DND-41 (cell line): ENCODE measurements around the gene PTPRH.

Source experiments
- ATAC-seq: fragments of 200-7000 bp; cut with Tn5 transposase; 3 replicates; pipeline ENCODE4 v1.9.1; 2021; ENCODE audit warnings: low read depth; ENCODE audit not compliant: insufficient read depth
- DNase-seq: peaks from one replicate; pipeline ENCODE4 v3.0.0-alpha.2; 2020
- H2AFZ ChIP-seq: 2 replicates; pipeline ENCODE4 v1.6.0; 2012; ENCODE audit warnings: low read depth, low read length
- H3K27ac ChIP-seq: 2 replicates; pipeline ENCODE4 v1.5.1; 2012; ENCODE audit warnings: low read length, inconsistent platforms
- H3K27me3 ChIP-seq: fragments of 200-600 bp; sonication (generic); 2 replicates; pipeline ENCODE4 v1.6.0; 2012; ENCODE audit warnings: low read length, mild to moderate bottlenecking, inconsistent platforms; ENCODE audit not compliant: insufficient read depth, poor library complexity
- H3K36me3 ChIP-seq: 2 replicates; pipeline ENCODE4 v1.5.1; 2012; ENCODE audit warnings: low read length, inconsistent platforms; ENCODE audit not compliant: insufficient read depth
- H3K4me1 ChIP-seq: 2 replicates; pipeline ENCODE4 v1.5.1; 2012; ENCODE audit warnings: mild to moderate bottlenecking, low read length; ENCODE audit not compliant: insufficient read depth
- H3K4me2 ChIP-seq: 2 replicates; pipeline ENCODE4 v1.6.0; 2012; ENCODE audit warnings: mild to moderate bottlenecking, moderate library complexity, low read length, inconsistent platforms; ENCODE audit not compliant: insufficient read depth
- H3K4me3 ChIP-seq, 2 experiments: fragments of 200-600 bp in 1 of 2; shearing (Covaris generic) in 1 of 2; 2 replicates each; pipeline ENCODE4 v1.5.1; 2012 to 2016; ENCODE audit warnings: inconsistent platforms in 2 of 2, low read length in 2 of 2, mild to moderate bottlenecking in 2 of 2, low read depth in 1 of 2, moderate library complexity in 1 of 2
- H3K79me2 ChIP-seq: 2 replicates; pipeline ENCODE4 v1.6.0; 2012; ENCODE audit warnings: low read length, inconsistent platforms; ENCODE audit not compliant: insufficient read depth
- H3K9ac ChIP-seq: 2 replicates; pipeline ENCODE4 v1.6.0; 2012; ENCODE audit warnings: low read depth, mild to moderate bottlenecking, inconsistent platforms, low read length, moderate library complexity
- H3K9me3 ChIP-seq: 2 replicates; pipeline ENCODE4 v1.5.1; 2012; ENCODE audit warnings: low read length, moderate library complexity, mild to moderate bottlenecking, inconsistent platforms; ENCODE audit not compliant: insufficient read depth, severe bottlenecking
- H4K20me1 ChIP-seq: 2 replicates; pipeline ENCODE4 v1.6.0; 2012; ENCODE audit warnings: low read length; ENCODE audit not compliant: insufficient read depth
- CTCF ChIP-seq: IDR thresholded peaks from 2 replicates; pipeline ENCODE4 v1.5.1; 2012; ENCODE audit warnings: borderline replicate concordance, low read length, moderate library complexity, mild to moderate bottlenecking; ENCODE audit not compliant: poor library complexity, severe bottlenecking; ENCODE audit errors: extremely low read depth
- EZH2 ChIP-seq: IDR thresholded peaks from 3 replicates; pipeline ENCODE4 v1.6.1; 2012; ENCODE audit warnings: borderline replicate concordance, low read depth, mild to moderate bottlenecking, moderate library complexity, low read length, inconsistent platforms; ENCODE audit not compliant: severe bottlenecking

Gene PTPRH

GRCh38 chr19:55147545-55148251 lies 61.6 kb downstream of the PTPRH start:
- Histone ChIP-seq H3K4me2 (no peak overlapping the region), H3K79me2 (no peaks in the 10 kb centered on the region), H3K9ac (no peak overlapping the region), H3K27ac (no peak overlapping the region), H3K36me3 (no peaks in the 10 kb centered on the region), H3K4me3 (no peak overlapping the region), H3K27me3 (peaks cover 13% of the 10 kb centered on the region), H3K9me3 (no peaks in the 10 kb centered on the region), H3K4me1 (no peaks in the 10 kb centered on the region), H4K20me1 (no peaks in the 10 kb centered on the region), H2AFZ (no peak overlapping the region)
- TF ChIP-seq EZH2 (no peak), CTCF (no peak)
- DNase-seq (no peak), ATAC-seq (no peak)

GRCh38 chr19:55146705-55147273 lies 62.5 kb downstream of the PTPRH start:
- Histone ChIP-seq H3K27ac (no peak overlapping the region), H3K36me3 (no peaks in the 10 kb centered on the region), H2AFZ (no peak overlapping the region), H3K4me1 (no peaks in the 10 kb centered on the region), H3K27me3 (peaks cover 13% of the 10 kb centered on the region), H3K9me3 (no peaks in the 10 kb centered on the region), H3K79me2 (no peaks in the 10 kb centered on the region), H3K4me2 (no peak overlapping the region), H4K20me1 (no peaks in the 10 kb centered on the region), H3K9ac (no peak overlapping the region), H3K4me3 (no peak overlapping the region)
- no peak for TF ChIP-seq EZH2
- no peak for TF ChIP-seq CTCF
- DNase-seq = no peak
- peak; percentile 52; the same call in 2 of the 3 replicates for ATAC-seq

DNA sequence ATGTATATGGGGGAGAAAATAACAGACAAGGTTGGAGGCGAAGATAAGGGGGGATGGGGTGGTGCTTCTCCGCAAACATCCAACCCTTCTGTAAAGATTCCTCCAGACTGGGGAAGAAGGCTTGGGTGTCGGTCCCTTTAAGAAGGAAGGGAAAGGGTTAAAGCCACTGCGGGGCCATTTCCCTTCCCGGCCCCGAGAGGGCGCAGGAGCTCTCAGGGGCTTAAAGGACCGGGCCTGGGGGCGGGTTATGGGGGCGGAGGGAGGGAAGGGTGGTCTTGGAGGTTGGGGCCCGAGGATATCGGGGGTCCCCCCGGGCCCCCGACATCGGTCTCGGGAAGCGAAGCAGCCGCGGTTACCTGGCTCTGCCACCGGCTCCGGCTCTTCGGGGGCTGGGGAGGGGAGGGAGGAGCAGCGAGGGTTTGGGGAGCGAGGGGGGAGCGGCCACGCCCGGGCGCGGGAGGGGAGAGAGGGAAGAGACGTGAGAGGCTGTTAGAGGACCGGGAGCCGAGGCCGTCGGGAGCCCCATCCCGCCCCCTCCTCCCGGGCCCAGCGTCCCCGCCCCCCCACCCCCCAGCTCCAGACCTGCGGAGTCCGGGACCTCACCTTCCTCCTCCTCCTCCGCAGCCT lies 63.1 kb downstream of the PTPRH start:
- peaks cover 13% of the 10 kb centered on the region for H3K27me3 ChIP-seq
- no peaks in the 10 kb centered on the region for H3K36me3 ChIP-seq
- H3K27ac ChIP-seq = no peak overlapping the region
- no peak overlapping the region for H3K4me3 ChIP-seq
- H2AFZ ChIP-seq = no peak overlapping the region
- TF ChIP-seq EZH2 (no peak), CTCF (peak; percentile 65)
- ATAC-seq (peak; percentile 43; the same call in 1 of the 3 replicates), DNase-seq (peak; percentile 49)
- H3K9me3 ChIP-seq = no peaks in the 10 kb centered on the region
- no peak overlapping the region for H3K9ac ChIP-seq
- H3K79me2 ChIP-seq = no peaks in the 10 kb centered on the region
- no peak overlapping the region for H3K4me2 ChIP-seq
- H3K4me1 ChIP-seq = no peaks in the 10 kb centered on the region
- 0 out of 2 replicates have a peak, but pooled peaks cover under 1% of the 10 kb centered on the region for H4K20me1 ChIP-seq
